NCI-H1436 (cell line): ENCODE measurements around the gene PTPRR.
A peak's percentile ranks its signal among the peaks of the same experiment; 100 is the strongest.

Experiments used
- DNase-seq: peaks from one replicate; lab custom pipeline; 2025; lab: John Stamatoyannopoulos, UW

The PTPRR gene

GRCh38 chr12:70918321-70918720, 2.2 kb downstream of the PTPRR start:
- DNase-seq, result no peak

GRCh38 chr12:70910666-70911065, 9.9 kb downstream of the PTPRR start:
- no peak for DNase-seq

- no peak for DNase-seq
Observed at GRCh38 chr12:70908978-70909377, 11.6 kb downstream of the PTPRR start.

GRCh38 chr12:70907412-70907811, 13.1 kb downstream of the PTPRR start:
- no peak for DNase-seq

- no peak for DNase-seq
Observed at GRCh38 chr12:70895956-70896355, 24.6 kb downstream of the PTPRR start.

GRCh38 chr12:70892593-70892992, 27.9 kb downstream of the PTPRR start:
- DNase-seq, result no peak

GRCh38 chr12:70890895-70891832, 29.4 kb downstream of the PTPRR start:
- no peak for DNase-seq

GRCh38 chr12:70885956-70886355, 34.6 kb downstream of the PTPRR start:
- no peak for DNase-seq

- no peak for DNase-seq
Observed at GRCh38 chr12:70883855-70884254, 36.7 kb downstream of the PTPRR start.

- DNase-seq, result no peak
Observed at GRCh38 chr12:70880744-70881143, 39.8 kb downstream of the PTPRR start.

GRCh38 chr12:70876952-70877351, 43.6 kb downstream of the PTPRR start:
- DNase-seq, result no peak

GRCh38 chr12:70875628-70876027, 44.9 kb downstream of the PTPRR start:
- DNase-seq, result no peak

- no peak for DNase-seq
Observed at GRCh38 chr12:70854881-70855568, 65.5 kb downstream of the PTPRR start.

GRCh38 chr12:70854138-70854537, 66.4 kb downstream of the PTPRR start:
- no peak for DNase-seq

GRCh38 chr12:70853326-70853725, 67.2 kb downstream of the PTPRR start:
- DNase-seq, result no peak

- DNase-seq, result no peak
Observed at GRCh38 chr12:70852416-70853150, 68.0 kb downstream of the PTPRR start.

- peak; percentile 0 for DNase-seq
Observed at GRCh38 chr12:70849265-70849960, 71.1 kb downstream of the PTPRR start.

- DNase-seq, result no peak
Observed at GRCh38 chr12:70847871-70848270, 72.7 kb downstream of the PTPRR start.

GRCh38 chr12:70845268-70845667, 75.3 kb downstream of the PTPRR start:
- no peak for DNase-seq

GRCh38 chr12:70843363-70843762, 77.2 kb downstream of the PTPRR start:
- DNase-seq, result no peak

GRCh38 chr12:70842942-70843341, 77.6 kb downstream of the PTPRR start:
- DNase-seq, result no peak

GRCh38 chr12:70842136-70842535, 78.4 kb downstream of the PTPRR start:
- no peak for DNase-seq
